NOMO-1 treated with DMSO at 0.1 percent for 48 hours (cell line): ENCODE measurements around the gene SKOR1.

Experiments
- DNase-seq: peaks from one replicate; lab custom pipeline; 2025; ENCODE audit not compliant: unreplicated experiment; lab: John Stamatoyannopoulos, UW

SKOR1 gene

GRCh38 chr15:67819636-67820035 is 5.7 kb upstream of the SKOR1 start:
- DNase-seq, result no peak

- DNase-seq, result no peak
These were observed 5.0 kb upstream of the SKOR1 start for GRCh38 chr15:67820122-67820991.

- DNase-seq, result no peak
These were observed 4.1 kb upstream of the SKOR1 start for GRCh38 chr15:67820992-67821783.

DNA sequence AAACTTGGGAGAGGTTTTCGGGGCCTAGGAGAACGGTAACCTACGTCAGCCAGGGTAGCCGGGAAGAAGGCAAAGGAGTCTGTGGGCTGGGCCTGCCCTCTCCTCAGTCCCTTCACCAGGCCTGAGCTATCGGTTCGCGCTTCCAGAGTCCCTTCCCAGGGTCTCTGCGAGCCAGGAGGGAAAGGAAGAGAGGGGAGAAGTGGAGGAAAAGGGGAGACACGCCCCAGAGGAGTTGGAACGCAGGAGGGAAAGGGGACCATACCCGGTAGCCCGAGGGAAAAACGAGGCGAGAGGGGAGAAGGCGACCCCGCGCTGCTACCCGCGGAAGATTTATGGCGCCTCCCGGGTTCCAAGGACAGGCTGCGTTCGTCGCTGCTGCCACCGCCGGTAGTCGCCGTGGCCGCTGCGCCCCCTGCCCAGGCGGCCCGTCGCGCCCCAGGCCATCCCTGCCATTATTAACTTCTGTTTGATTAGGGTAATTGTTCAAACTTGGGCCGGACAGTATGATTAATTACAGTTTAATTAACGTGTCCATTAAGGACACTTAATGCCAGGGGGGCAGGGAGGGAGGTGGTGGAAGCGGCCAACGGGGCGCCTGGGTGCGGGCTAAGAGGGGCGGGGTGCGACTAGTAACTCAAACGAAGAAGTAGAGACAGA is 3.4 kb upstream of the SKOR1 start:
- no peak for DNase-seq

GRCh38 chr15:67822537-67823313 is 2.6 kb upstream of the SKOR1 start:
- no peak for DNase-seq

GRCh38 chr15:67823314-67824196 is 1.8 kb upstream of the SKOR1 start:
- DNase-seq, result no peak

DNA sequence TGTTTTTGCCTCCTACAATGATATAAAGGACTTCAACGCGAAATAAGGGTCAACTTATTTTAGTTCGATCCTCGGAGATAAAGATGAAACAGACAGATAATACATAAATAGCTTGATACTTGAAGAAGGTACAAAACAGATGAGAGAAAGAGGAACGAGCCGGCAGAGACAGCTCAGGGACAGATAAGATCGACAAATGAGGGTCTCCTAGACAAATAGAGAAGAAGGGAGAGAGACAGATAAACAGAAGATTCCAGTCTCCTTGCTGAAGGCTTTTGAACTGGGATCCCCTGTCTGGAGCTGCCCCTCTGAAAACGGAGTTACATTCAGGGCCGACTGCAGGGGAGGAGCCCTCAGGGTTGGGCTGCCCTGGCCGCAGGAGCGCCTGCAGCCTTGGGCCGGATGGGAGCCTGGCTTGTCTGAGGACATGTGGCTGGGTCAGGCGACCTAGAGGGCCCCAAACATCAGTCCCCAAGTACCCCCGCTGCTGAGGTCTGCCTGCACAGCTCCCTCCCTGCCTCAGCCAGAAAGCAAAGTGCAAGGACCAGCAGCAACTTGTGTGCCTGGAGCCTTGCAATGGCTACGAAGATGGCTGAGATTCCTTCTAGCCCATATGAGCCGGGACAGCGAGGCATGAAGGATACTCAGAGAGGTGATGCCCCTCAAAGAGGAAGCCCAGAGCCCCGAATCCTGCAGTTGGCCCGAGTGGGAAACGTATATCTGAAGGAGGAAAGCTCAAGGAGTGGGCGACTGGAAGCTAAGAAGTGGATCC is 926 bp upstream of the SKOR1 start:
- DNase-seq, result no peak

GRCh38 chr15:67825881-67826716 is 790 bp downstream of the SKOR1 start:
- no peak for DNase-seq

- no peak for DNase-seq
These were observed 1.6 kb downstream of the SKOR1 start for GRCh38 chr15:67826717-67827561.

DNA sequence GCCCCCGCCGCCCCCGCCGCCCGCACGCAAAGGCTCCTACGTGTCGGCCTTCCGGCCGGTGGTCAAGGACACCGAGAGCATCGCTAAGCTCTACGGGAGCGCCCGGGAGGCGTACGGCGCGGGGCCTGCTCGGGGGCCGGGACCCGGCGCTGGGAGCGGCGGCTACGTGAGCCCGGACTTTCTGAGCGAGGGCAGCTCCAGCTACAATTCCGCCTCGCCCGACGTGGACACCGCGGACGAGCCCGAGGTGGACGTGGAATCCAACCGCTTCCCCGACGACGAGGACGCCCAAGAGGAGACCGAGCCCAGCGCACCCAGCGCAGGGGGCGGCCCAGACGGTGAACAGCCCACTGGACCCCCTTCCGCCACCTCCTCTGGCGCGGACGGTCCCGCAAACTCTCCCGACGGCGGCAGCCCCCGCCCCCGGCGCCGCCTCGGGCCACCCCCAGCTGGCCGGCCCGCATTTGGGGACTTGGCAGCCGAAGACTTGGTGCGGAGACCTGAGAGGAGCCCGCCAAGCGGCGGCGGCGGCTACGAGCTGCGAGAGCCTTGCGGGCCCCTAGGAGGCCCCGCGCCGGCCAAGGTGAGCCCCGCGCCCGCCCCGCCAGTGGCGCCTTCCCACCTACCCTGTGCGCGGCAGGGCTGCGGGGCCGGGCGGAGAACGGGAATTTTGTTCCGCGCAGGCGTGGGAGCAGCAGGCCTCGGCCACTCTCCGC is 2.4 kb downstream of the SKOR1 start:
- DNase-seq, result no peak

DNA sequence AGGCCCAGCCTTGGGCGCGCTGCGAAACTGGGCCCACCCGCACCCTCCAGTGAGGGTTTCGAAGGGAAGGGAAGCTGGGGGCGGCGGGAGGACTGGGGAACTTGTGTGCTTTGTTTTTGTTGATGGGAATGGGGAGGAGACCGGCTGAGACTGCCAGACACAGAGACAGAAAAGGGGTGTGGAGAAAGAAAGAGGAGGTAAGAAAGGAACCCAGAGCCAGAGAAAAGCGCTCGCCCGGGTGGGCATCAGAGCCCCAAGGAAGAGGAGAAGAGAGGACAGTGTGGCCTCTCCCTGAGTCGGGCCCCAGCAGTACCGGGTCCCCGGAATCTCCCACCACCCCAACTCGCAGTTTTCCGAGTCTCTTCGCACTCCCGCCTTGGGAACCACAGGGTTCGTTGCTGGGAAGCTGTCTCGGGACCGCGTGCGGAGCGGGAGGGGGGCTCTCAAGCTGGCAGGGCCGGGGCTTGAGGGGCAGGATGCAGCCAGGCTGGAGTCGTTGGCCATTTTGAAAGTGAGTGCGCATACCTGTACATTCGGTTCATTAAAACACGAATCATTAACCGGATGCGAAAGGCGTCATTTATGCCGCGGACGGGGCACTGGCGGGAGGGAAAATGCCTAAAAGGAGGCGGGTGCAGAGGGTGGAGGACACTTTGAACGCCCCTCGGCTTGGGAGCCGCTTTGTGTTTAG is 3.1 kb downstream of the SKOR1 start:
- no peak for DNase-seq

DNA sequence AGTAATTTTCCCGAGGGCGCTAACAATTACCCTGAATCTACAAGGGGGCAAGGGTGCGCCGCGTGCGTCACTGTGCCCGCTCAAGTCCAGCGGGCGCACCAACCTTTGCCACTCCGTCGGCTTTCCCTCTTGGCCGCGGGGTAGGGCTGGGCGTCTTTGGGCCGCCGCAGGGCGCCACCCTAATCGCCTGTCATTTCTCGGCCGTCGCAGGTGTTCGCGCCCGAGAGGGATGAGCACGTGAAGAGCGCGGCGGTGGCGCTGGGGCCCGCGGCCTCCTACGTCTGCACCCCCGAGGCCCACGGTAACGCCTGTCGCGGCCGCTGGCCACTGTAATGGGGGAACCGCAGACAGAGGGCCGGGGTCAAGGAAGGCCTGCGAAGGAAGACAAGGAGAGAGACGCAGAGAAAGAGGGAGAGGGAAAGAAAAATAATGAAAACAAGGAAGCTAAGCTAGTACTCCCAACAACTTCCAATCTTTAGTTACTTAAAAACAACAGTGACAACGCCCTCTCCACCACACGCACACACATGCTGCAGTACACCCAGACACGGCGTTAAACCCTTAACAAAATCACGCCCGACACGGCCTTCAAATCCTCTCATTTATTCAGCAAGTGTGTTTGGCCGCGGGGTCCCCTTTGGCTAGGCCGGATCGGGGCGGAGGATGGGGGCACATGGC is 3.8 kb downstream of the SKOR1 start:
- DNase-seq, result no peak

GRCh38 chr15:67829647-67830504 is 4.6 kb downstream of the SKOR1 start:
- no peak for DNase-seq

- DNase-seq, result no peak
These were observed 6.1 kb downstream of the SKOR1 start for GRCh38 chr15:67831363-67831762.
